Measurements from ENCODE around the gene TMEM232. TPM values are rescaled to one million over a fixed set of nuclear protein-coding genes. Genes with fewer than 3 reads are reported as not detected.

Gene TMEM232
- total and polyA plus RNA-seq, 9 of the 15 experiments (the other 6 are each of a cell fraction or from before 2014, with no cell fraction given): 0.09 to 2.2 (median 0.41) TPM

GRCh38 chr5:110507972-110508371 lies 218.5 kb downstream of the TMEM232 start:
- H3K9ac ChIP-seq (ENCODE audit: insufficient read depth in 1 of 2, low read depth in 2 of 2, low read length in 2 of 2): no peak overlapping the region
- TF ChIP-seq MCM5 (IDR thresholded peaks at IDR 0.05; ENCODE audit: low read depth) (no peak), NFATC3 (IDR thresholded peaks at IDR 0.05) (no peak), RHOXF2B (CRISPR knock-in tag; conservative IDR thresholded peaks at IDR 0.05) (no peak), ELF2 (CRISPR knock-in tag; IDR thresholded peaks at IDR 0.05) (no peak), ETV6 (IDR thresholded peaks at IDR 0.05; ENCODE audit: borderline replicate concordance in 1 of 2, low read depth in 2 of 2, low read length in 1 of 2) (no peak), ETV6 (CRISPR knock-in tag; IDR thresholded peaks at IDR 0.05; ENCODE audit: borderline replicate concordance) (no peak), HDAC3 (IDR thresholded peaks at IDR 0.05; ENCODE audit: borderline replicate concordance, partially characterized antibody) (no peak), CBFA2T3 (IDR thresholded peaks at IDR 0.05) (no peak), SOX6 (IDR thresholded peaks at IDR 0.05) (no peak), TBP (optimal IDR thresholded peaks at IDR 0.05; ENCODE audit: low read depth, low read length) (no peak), GTF2F1 (IDR thresholded peaks at IDR 0.05; ENCODE audit: low read depth, low read length) (no peak), FOXK1 (CRISPR knock-in tag; IDR thresholded peaks at IDR 0.05; ENCODE audit: borderline replicate concordance) (no peak), EWSR1 (IDR thresholded peaks at IDR 0.05; ENCODE audit: borderline replicate concordance, low read depth, partially characterized antibody) (no peak), ZNF76 (CRISPR knock-in tag; IDR thresholded peaks at IDR 0.05; ENCODE audit: borderline replicate concordance) (no peak), ZNF431 (CRISPR knock-in tag; IDR thresholded peaks at IDR 0.05) (no peak), CXXC5 (CRISPR knock-in tag; IDR thresholded peaks at IDR 0.05) (no peak), CHD2 (IDR thresholded peaks at IDR 0.05; ENCODE audit: low read depth, low read length) (no peak), MIER1 (IDR thresholded peaks at IDR 0.05; ENCODE audit: low read depth) (no peak), HCFC1 (IDR thresholded peaks at IDR 0.05; ENCODE audit: low read depth, low read length) (no peak), NEUROD1 (IDR thresholded peaks at IDR 0.05; ENCODE audit: borderline replicate concordance, low read depth, low read length, partially characterized antibody) (no peak)
- TF ChIP-seq, protein P1, sequence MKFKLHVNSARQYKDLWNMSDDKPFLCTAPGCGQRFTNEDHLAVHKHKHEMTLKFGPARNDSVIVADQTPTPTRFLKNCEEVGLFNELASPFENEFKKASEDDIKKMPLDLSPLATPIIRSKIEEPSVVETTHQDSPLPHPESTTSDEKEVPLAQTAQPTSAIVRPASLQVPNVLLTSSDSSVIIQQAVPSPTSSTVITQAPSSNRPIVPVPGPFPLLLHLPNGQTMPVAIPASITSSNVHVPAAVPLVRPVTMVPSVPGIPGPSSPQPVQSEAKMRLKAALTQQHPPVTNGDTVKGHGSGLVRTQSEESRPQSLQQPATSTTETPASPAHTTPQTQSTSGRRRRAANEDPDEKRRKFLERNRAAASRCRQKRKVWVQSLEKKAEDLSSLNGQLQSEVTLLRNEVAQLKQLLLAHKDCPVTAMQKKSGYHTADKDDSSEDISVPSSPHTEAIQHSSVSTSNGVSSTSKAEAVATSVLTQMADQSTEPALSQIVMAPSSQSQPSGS (CRISPR knock-in tag; IDR thresholded peaks at IDR 0.05): no peak
- ChIA-PET POLR2A (no interaction called here), CTCF (ENCODE audit: low intra/inter-chr PET ratio) (no interaction called here)
- no peak overlapping the region for H3K4me3 ChIP-seq
- no peaks in the 10 kb centered on the region for H3K36me3 ChIP-seq (ENCODE audit: control insufficient read depth, insufficient read depth, low read length)
- H3K79me2 ChIP-seq (ENCODE audit: control insufficient read depth, insufficient read depth, low read length): no peaks in the 10 kb centered on the region
- 5% methylated on average over 2 of the region's 2 CpGs for WGBS (ENCODE audit: insufficient coverage, low coverage, missing lambda C conversion rate)
- no peak for DNase-seq (ENCODE audit: extremely low read depth in 1 of 4, low spot score in 3 of 4)
- no peak overlapping the region for H3K4me2 ChIP-seq (ENCODE audit: insufficient read depth, low read length)
- no TSS peak for BruUV-seq (replicated peaks)
- H2AFZ ChIP-seq (ENCODE audit: low read depth, low read length): no peak overlapping the region
- intact Hi-C loops (cut with micrococcal nuclease): no loop called here
- no peak for ATAC-seq
- no peak overlapping the region for H3K27ac ChIP-seq (ENCODE audit: extremely low read depth, low read depth, low read length)
- no peaks in the 10 kb centered on the region for H3K9me1 ChIP-seq (ENCODE audit: control insufficient read depth, insufficient read depth, low read length)
- in situ Hi-C loops (cut with MboI): no loop called here
- H3K4me1 ChIP-seq (replicated peaks in 1 of 2; ENCODE audit: control insufficient read depth in 2 of 2, insufficient read depth in 2 of 2, low read length in 2 of 2): no peaks in the 10 kb centered on the region
- H3K27me3 ChIP-seq (ENCODE audit: control insufficient read depth in 2 of 2, insufficient read depth in 2 of 2, low read length in 2 of 2): no peaks in the 10 kb centered on the region
- no peak for FAIRE-seq
- no peaks in the 10 kb centered on the region for H4K20me1 ChIP-seq (replicated peaks; ENCODE audit: control insufficient read depth, insufficient read depth, low read length)
- no peaks in the 10 kb centered on the region; the same call in 1 of the 2 replicates for H3K9me3 ChIP-seq (replicated peaks; ENCODE audit: control insufficient read depth, insufficient read depth, low read depth, low read length)
